GM21737 (cell line): ENCODE results near the gene PRIM1.
"Not testable (repeated sequence)": the region's sequence is repeated elsewhere in the genome, so short reads cannot be mapped to it uniquely, and the experiment has no call there.

ENCODE experiments used
- ATAC-seq: cut with Tn5 transposase; IDR thresholded peaks from one replicate; pipeline ENCODE4 v1.9.1; 2021; ENCODE audit warnings: mild to moderate bottlenecking, moderate library complexity; ENCODE audit not compliant: unreplicated experiment

PRIM1 gene

DNA sequence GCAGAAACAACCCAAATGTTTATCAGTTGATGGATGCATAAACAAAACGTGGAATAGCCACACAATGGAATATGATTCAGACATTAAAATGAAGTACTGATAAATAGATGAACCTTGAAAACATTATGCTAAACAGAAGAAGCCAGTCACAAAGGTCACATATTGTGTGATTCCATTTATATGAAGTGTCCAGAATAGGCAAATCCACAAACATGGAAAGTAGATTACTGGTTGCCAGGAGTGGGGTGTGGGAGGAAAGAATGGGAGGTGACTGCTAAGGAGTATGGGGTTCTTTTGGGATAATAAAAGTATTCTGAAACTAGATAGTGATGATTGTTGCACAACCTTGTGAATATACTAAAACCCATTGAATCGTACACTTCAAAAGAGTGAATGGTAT lies 9.7 kb upstream of the PRIM1 start:
- no peak for ATAC-seq

DNA sequence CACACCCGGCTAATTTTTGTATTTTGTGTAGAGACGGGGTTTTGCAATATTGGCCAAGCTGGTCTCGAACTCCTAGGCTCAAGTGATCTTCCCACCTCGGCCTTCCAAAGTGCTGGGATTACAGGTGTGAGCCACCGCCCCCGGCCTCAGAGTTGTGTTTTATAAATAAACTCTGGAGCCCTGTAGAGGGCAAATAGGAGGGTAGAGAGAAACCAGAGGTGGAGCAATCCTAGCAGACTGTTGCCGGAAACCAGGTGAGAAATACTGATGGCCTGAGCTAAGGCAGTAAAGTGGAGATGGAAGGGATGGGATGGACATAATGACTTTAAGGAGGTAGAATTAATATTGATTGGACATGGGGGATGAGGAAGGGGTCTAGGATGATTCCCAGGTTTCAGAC lies 8.3 kb upstream of the PRIM1 start:
- ATAC-seq, result no peak

DNA sequence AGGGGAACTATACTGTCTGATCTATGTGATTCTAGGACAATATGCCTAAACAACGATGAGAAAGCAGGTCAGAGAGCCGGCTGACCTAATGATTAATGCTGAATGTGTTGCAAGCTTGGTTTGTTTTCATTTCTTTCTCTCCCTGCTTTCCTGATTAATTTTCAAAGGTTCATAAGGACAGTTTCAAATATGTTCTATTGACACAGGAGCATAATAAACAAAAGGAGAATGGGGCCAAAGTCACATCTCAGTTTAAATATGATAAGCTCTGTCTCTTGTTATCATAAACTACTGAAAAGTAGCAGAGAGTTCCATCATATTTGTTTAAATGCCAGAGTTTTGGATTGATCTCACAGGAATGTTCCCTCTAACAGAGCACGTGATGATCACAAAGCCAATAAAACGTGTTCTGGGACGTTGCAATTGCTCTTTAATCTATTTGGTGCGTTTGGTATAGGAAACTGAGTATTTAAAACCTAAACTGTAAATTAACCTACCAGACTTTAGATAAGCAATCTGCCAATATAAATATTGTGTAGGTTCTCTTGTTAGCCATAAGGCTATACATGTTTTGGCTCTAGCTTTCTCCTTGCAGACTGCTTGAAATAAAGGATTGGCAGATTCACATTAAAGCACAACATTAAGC lies 7.3 kb upstream of the PRIM1 start:
- ATAC-seq, result no peak

DNA sequence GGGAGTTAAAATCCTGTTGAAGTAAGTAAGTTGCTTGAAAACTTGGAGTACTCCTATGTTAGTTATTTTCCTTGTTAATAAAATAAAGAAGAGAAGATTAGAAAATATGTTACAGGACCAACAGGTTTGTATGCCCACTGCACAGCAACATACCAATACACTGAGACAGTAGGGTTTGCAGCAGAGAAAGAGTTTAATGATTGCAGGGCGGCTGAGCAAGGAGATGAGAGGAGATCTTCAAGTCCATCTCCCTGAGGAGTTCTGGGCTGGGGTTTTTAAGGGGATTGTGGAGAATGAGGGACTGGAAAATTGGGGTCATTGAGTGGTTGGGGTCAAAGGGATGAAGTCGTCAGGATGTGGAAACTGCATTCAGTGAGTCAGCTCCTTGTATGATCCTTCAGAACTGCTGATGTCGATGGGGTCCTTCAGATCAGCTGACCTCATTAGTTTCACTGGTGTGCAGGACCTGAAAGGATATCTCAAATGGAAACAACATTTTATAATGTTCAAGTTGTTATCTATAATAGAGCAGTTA lies 6.7 kb upstream of the PRIM1 start:
- ATAC-seq, result no peak

DNA sequence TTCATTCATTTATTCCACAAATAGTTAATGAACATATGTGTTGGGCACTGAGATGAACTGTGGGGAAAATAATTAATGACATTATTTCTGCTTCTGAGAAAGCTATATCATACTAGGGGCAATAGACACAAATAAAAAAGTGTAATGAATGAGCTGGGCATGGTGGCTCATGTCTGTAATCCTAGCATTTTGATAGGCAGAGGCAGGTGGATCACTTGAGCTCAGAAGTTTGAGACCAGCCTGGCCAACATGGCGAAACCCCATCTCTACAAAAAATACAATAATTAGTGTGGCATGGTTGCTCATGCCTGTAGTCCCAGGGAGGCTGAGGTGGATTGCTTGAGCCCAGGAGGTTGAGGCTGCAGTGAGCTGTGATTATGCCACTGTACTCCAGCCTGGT lies 5.8 kb upstream of the PRIM1 start:
- not testable (repeated sequence) for ATAC-seq

DNA sequence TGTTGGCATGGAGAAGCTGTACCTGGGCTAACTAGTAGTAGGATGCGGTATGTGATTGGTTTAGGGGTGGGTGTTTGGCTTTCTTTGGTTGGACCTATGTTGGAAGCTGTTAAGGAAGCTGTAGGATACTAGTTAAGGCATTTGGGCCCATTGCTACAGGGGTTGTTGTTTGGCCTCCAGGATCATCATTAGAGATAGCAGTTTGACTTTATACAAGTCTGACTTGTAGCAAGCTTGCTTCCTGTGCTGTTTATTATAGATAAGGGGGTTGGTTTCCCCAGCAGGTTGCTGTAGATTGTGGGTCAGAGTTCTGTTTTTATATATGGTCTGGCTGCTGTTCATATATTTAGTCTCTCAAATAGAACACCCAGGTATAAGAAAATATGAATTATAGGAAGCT lies 1.4 kb upstream of the PRIM1 start:
- no peak for ATAC-seq

DNA sequence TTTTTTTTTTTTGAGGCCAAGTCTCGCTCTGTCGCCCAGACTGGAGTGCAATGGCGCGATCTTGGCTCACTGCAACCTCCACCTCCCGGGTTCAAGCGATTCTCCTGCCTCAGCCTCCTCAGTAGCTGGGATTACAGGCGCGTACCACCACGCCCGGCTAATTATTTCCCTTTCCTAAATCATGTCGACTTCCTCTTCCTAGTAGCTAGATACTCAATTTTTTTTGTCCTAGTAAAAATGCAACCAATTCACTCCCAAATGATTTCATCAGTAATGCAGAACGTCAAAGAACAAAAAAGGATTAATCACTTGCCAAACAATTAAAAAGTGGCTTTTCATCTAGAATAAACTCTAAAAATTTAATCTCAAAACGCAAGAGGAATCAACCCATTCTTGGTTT lies 1.5 kb downstream of the PRIM1 start:
- not testable (repeated sequence) for ATAC-seq

DNA sequence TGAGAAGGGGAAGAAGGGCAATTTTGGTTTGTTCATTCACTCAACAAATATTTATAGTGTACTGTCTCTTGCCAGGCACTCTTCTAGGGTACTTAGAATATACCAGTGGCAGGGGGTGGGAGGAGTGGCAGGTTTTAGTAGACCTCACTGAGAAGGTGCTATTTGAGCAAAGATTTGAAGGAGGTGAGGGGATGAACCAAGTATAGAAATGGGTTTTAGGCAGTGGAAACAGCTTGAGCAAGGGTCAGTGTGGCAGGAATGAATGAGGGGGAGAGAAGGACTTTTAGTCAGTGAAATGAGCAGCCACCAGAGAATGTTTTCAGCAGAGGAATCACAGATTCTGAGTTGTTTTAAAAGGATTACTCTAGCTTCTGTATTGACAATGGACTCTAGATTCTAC lies 2.3 kb downstream of the PRIM1 start:
- no peak for ATAC-seq

DNA sequence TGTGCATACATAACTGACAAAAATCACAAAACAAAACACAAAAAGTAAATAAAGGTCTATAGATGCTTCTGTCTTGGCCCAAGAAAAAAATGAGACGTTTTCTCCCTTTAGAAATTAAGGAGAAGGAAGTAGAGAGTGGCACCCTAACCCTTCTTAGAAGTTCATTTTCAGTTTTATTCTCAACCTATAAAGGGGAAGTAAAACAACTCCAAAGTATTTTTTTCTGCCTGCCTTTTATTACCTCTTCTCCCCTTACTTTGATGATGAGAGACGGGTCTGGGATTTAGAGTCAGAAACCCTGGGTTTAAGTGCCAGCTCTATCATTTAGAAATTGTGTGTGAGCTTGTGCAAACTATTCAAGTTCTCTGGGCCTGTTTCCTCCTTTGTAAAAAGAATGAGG lies 2.8 kb downstream of the PRIM1 start:
- no peak for ATAC-seq

DNA sequence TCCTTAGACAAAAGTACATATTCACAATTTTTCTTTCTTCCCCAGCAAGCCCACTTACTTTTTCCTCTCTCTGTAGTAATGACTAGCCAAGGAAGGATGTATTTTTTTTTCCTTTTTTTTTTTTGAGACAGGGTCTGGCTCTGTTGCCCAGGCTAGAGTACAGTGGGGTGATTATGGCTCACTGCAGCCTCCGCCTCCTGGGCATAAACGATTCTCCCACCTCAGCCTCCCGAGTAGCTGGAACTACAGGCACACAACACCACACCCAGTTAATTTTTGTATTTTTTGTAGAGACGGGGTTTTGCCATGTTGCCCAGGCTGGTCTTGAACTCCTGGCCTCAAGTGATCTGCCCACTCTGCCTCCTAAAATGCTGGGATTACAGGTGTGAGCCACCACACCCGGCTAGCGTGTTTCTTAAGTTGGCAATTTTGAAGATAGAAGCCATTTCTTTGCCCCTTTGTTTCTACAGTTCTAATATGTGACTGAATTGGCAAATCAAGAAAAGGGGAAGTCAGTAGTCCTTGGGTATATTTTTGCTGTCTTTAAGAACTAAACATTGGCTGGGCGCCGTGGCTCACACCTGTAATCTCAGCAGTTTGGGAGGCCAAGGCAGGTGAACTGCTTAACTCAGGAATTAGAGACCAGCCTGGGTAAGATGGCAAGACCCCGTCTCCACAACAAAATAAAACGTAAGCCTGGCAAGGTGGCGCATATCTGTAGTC lies 23.8 kb downstream of the PRIM1 start:
- no peak for ATAC-seq

DNA sequence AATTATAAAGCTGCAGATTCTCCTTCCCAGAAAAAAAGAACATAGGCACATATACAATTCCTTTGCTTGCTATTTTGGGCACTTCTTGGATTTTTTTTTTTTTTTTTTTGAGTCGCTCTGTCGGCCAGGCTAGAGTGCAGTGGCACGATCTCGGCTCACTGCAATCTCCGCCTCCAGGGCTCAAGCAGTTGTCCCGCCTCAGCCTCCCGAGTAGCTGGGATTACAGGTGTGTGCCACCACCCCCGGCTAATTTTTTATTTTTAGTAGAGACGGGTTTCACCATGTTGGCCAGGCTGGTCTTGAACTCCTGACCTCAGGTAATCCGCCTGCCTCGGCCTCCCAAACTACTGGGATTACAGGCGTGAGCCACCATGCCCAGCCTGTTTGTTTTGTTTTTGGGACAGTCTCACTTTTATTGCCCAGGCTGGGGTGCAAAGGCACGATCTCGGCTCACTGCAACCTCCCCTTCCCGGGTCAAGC lies 25.9 kb downstream of the PRIM1 start:
- ATAC-seq, result not testable (repeated sequence)

DNA sequence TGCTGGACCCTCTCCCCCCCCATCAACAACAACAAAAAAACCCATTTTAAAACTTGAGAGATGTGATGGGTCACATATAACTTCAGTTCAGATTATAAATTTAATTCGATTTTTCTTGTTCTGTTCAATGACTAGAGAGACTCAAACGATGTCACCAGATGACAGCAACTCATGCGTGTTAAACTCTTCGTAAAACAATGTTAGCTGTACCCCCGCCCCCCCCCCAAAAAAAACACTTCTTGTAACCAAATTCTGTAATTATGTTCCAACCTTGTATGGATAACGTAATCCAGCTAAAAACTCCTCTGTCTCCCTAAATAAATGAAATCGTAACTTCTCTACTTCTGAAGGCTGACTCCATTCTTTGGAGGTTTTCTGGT lies 26.4 kb downstream of the PRIM1 start:
- ATAC-seq, result no peak

DNA sequence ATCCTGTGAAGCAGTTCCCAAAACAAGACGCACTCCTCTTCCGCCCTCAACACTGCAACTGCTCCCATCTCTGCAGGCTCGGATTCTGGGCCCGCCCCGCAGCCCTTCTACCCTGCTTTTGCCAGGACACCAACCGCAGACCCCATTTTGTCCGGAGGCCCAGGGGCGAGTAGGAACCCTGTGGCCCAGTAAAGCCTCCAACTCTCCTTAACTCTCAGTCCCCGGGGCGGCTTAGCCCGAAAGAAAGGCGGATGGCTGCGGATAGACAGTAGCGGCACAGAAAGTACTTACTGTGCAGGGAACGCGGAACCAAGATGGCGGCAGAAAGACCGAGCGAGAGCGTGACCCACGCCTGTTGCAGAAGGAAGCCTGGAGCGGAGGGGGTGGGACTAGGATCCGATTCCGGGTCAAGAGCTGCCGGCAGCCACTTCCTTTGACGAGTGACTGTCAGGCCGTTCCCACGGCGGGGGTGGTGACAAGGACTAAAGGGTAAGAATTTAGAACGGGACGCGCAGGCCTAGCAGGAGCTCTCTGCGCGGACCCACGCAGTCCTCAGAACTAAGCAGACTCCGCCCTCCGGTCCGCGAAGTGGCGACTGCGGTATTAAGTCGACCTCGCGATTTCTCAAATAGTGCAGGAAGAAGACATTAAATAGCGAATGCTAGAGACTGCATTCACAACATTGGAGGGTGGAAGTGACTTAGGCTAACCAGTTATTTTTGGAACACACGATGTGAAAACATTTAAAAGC lies 27.0 kb downstream of the PRIM1 start, which contains the start of gene NACA:
Gene NACA (minus strand): TSS at position 328 of the 751 bp plus-strand sequence. CDS start 778 bp downstream, outside the sequence.
- peak; percentile 95 for ATAC-seq

DNA sequence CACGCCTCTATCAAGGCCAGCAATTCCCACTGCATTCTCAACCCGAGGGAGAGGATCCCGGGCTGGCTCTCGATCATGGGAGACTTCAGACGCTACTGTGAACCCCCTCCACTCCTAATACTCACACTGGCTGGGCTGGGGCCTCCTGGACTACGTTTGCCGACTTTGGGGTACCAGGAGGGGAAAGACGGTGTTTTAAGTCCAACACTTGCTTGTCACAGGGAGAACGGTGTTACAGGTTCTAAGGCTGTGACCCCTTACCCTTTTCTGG lies 27.5 kb downstream of the PRIM1 start:
- ATAC-seq, result peak; percentile 2

DNA sequence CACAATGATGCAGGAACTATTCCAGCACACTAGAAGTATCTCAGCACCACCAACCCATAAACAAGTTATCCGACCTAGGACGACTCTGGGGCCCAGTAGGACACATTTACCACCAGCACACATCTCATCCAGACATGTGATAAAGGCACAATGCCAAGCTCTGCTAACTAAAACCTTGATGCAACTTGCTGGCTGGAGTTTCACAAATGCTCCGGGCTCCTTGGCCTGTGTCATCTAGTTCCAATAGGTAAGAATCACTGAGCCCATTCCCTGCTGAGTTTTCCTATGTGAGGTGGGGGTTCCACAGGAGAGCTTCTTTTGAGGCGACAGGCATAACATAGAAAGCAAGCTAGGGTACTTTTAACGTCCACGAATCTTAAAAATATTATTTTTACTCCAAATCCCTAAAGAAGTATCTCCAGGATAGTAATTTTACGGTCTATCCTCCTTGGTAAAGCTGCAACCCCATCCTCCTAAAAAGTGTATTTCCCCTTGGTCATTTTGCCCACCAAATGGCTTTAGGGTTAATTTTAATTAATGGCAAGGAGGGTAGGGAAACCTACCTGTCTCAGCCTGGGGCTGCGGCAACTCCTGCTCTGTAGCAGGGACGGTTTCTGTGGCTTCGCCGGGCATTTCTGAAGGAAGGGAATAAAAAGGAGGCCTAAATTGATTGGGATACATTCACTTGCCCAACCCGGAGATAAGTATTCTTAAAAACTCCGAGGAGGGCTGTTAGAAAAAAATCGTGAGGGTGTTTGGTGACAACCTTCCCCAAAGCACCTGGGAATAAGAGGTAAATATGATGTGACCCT lies 28.0 kb downstream of the PRIM1 start:
- no peak for ATAC-seq

DNA sequence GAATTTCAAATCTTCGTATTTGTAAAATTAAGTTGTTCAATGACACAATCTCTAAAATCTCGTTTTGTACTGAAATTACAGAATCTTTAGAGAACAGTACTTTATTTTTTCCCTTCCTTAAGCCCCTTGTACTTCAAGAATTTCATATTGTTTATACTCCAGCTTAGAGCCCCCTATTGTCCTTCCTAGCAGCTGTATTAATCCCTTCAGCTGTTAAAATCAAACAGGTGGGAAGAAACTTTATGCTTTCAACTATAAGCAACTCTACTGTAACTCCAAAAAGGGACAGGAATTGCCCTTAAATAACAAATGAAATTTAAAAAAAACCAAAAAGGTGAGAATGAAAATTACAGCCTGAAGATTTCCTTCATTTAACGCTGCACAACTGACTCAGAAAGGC lies 28.8 kb downstream of the PRIM1 start:
- ATAC-seq, result no peak

DNA sequence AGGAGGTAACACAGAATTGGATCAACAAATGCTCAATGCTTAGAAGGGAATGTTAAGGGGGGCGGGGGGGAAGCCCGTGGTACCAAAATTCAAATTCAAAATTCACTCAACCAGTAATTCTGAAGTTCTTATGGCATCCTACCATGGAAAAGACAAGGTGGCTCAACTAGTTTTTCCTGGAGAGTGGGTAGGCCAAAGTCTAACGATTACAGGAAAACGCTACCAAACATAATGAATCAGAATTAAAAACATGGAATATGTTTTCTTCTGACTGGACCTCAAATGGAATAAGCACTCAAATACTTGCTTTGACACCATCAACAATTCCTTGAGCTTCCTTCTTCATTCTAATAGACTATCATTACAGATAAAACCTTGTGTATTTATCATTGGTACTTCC lies 29.3 kb downstream of the PRIM1 start:
- no peak for ATAC-seq

DNA sequence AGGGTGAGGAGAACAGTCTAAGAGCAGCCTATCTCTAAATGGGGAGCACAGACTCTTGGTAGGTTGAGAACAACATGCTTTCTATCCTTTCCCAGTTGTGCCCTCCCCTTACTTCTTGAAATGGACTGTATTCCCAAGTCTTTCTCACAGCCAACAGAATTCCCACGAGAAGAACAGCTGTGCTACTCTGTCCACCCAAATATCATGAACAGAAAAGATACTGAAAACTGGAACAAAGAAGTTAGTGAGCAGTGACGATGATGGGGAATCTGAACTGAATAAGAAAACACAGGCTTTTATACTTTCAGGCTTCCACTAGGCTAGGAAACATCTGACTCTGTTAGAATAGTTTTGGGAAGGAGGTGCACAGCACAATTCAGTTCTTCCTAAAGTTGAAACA lies 30.4 kb downstream of the PRIM1 start:
- no peak for ATAC-seq

DNA sequence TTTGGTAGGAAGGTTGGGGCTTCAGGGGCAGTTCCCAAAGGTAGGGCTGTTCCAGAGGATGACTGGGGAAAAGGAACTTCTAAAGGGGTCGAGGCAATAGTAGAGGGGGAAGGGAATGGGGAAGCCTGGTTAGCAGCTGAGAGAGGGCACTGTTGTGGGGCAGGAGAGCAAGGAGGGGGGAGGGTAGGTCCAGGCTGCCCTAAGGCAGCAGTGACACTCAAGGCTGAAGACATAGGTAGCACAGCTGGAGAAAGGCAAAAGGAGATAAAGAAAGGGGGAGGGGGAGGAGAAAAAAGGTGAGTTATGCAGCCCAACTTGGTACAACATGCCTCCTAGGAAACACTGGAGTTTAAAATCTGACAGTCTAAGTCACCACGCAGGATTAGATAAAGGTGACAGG lies 30.9 kb downstream of the PRIM1 start:
- ATAC-seq, result no peak

DNA sequence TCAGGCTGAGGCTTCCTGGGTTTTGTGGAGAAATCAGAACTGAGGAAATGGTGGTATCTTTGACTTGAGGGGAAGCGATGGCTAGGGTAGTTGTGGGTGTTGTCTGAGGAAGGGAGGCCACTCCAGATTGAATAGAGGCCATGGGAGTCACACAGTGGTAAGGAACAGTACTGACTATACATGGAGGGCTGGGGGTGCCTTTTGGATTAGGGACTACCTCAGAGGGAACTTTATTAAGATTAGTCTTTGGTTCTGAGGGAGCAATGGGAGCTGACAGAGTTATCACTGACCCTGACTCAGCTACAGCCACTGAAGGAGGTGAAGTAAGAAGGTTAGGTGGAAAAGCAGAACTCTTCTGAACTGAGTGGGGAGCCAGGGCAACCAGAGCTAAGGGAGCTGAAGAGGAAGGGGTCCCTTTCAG lies 31.4 kb downstream of the PRIM1 start:
- no peak for ATAC-seq

DNA sequence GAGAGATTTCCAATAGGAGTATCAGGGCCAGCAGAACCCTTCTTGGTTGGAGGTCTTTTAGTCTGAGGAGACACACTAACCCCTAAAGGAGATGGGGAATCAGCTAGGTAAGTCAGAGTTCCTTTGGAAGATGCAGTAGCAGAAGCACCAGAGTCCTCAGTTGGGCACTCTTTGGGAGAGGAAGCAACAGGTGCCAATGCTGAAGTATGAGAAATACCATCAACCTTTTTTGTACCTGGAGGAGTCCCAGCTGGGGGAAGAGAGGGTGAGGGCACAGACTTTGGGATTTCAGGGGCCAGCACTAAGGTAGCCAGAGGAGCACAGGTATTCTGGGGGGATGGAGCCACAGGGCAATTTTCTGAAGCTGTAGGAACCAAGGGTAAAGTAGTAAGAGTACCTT lies 33.1 kb downstream of the PRIM1 start:
- no peak for ATAC-seq
